AG10803 (cell line): ENCODE data around the gene TMEM123.

Source experiments
- DNase-seq: peaks from one replicate; pipeline ENCODE4 v3.0.0; 2010; ENCODE audit warnings: low read depth
- H3K4me3 ChIP-seq: 2 replicates; pipeline ENCODE4 v1.5.1; 2011; ENCODE audit warnings: mild to moderate bottlenecking, low read length, control low read depth
- TF ChIP-seq, protein P1 (sequence below): conservative IDR thresholded peaks from 2 replicates; pipeline ENCODE4 v1.5.1; 2011; ENCODE audit warnings: mild to moderate bottlenecking, low read length, control low read depth, inconsistent platforms

Gene TMEM123

DNA sequence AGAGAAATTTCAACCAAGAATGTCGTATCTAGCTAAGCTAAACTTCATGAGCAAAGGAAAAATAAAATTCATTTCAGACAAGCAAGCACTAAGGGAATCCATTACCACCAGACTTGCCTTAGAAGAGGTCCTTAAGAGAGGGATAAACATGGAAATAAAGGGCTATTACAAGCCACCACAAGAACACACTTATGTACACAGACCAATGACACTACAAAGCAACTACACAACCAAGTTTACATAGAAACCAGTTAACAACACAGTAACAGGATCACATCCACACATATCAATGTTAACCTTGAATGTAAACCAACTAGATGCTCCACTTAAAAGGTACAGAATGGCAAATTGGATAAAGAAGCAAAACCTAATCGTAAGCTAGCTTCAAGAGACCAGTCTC lies 38.0 kb downstream of the TMEM123 start:
- no peak overlapping the region for H3K4me3 ChIP-seq
- TF ChIP-seq, protein P1, sequence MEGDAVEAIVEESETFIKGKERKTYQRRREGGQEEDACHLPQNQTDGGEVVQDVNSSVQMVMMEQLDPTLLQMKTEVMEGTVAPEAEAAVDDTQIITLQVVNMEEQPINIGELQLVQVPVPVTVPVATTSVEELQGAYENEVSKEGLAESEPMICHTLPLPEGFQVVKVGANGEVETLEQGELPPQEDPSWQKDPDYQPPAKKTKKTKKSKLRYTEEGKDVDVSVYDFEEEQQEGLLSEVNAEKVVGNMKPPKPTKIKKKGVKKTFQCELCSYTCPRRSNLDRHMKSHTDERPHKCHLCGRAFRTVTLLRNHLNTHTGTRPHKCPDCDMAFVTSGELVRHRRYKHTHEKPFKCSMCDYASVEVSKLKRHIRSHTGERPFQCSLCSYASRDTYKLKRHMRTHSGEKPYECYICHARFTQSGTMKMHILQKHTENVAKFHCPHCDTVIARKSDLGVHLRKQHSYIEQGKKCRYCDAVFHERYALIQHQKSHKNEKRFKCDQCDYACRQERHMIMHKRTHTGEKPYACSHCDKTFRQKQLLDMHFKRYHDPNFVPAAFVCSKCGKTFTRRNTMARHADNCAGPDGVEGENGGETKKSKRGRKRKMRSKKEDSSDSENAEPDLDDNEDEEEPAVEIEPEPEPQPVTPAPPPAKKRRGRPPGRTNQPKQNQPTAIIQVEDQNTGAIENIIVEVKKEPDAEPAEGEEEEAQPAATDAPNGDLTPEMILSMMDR: no peak

DNA sequence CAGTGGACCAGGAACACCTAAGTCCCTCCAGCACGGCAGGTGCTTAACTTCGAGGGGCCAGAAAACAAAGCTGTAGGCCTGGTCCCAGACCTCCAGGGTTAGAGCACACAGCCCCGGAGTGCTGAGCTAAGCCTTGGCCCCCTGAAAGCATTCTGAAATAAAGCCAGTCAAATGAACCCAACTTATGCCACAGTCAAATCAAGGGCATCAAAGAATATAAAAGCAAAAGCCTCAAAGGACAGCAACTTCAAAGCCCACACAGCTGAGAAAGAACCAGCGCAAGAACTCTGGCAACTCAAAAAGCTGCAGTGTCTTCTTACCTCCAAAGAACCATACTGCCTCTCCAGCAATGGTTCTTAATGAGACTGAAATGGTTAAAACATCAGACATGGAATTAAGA lies 39.1 kb downstream of the TMEM123 start:
- no peak for DNase-seq
- TF ChIP-seq, protein P1: no peak
- no peak overlapping the region for H3K4me3 ChIP-seq

More for the DNA sequence above, 38.0 kb downstream of the TMEM123 start:
- DNase-seq: no peak

DNA sequence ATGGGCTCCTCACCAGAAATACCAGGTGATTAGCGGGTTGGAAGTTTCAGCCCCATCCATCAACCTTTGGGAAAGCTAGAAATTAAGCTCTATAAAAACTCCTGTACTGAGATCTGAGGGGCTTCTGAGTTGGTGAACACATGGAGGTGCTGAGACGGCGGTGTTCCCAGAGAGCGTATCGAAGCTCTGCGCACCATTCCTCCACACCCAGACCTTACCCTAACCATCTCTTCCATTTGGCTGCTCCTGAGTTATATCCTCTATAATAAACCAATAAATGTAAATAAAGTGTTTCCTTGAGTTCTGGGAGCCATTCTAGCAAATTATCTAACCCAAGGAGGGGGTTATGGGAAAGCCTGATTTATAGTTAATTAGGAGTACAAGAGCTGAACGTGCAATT lies 41.4 kb downstream of the TMEM123 start:
- no peak overlapping the region for H3K4me3 ChIP-seq
- DNase-seq: no peak
- TF ChIP-seq, protein P1: no peak

DNA sequence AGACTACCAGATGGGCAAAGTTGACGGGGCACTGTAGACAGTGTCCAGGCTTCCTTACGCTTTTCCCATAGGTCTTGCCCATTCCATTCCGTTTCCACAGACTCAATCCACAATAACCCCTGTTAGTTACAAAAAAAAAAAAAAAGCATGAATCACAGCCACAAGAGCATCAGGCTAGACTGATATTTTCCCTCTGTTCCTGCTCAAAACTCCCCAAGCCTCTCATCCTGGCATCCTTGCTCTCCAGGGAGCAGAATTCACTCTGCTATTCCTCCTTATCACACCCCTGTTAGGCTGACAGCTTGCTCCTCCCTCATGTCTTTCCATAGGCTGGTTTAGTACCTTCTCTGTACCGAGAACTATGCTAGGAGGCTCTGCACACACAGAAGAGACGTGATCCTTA lies 42.2 kb downstream of the TMEM123 start:
- no peak overlapping the region for H3K4me3 ChIP-seq
- peak; percentile 31 for DNase-seq
- TF ChIP-seq, protein P1: no peak

DNA sequence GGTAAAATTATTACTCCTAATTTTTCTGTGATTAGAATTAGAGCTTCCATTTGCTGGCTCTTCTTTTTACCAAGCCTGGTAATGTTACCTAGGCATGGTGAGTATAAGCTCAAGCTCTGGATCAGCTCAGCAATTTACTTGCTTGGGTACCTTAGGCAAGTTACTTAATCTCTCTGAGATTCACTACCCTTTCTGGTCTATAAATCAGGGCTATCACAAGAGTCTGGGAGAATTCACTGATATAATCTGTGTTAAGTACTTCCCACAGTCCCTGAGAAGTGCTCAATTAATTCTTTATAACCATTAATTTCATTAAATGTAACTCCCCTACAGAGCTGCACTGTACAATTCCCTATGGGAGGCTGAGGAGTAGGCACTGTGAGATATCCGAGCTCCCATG lies 44.2 kb downstream of the TMEM123 start:
- TF ChIP-seq, protein P1: no peak
- H3K4me3 ChIP-seq: no peak overlapping the region
- no peak for DNase-seq

DNA sequence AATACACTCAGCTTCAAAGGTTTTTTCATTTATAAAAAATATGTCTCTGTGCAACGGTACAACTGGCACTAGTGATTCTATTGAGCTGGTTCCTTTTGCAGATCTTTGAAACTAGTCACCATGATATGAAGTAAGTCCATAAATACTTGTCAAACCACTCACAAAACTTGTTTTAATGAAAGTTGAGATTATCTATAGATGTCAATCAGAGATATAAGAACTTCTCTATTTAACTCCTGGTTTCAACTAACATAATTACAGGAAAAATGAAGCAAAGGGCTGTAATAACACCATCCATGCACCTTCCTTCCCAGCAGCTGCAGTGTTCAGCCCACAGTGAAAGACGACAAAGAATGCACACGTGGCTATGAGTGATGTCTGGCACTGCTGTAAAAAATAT lies 44.7 kb downstream of the TMEM123 start:
- no peak for DNase-seq
- TF ChIP-seq, protein P1: no peak
- H3K4me3 ChIP-seq: no peak overlapping the region

DNA sequence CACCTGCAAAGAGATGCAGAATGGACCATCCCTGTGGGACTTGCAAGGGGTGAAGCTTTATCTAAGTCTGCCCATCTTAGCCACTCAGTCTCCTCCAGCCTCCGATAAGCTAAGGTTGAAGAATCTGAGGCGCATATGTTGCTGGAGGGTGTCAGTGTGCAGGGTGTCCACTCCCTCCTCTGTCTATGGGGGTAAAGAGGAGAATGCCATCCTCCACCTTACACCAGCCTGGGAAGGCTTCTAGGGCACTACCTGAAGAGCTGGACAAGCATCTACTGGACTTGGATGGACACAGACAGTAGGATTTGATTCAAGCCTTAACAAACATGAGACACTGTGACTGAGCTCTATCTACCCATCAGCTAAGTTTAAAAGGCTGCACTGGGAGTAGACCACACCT lies 46.5 kb downstream of the TMEM123 start:
- no peak for DNase-seq
- no peak overlapping the region for H3K4me3 ChIP-seq
- TF ChIP-seq, protein P1: no peak
